Measurements from ENCODE around the gene UGCG.

The UGCG gene

DNA sequence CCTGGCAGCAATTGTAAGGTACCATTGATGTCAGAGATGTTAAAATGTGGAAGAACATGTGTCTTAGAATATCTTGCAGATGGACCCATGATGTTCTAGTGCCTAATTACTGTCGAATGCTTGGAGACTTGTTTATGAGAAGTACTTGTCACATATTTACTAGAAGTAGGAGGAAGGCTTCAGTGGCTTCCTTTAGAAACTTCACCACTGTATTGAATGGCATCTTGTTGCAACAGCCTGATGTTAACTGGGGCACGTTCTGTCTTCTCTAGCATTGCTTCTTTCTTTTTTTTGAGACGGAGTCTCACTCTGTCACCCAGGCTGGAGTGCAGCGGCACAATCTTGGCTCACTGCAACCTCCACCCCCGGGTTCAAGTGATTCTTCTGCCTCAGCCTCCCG is 16.5 kb downstream of the UGCG start:
- TF ChIP-seq ESRRG (CRISPR knock-in tag; IDR thresholded peaks at IDR 0.05) = no peak
- no peak for TF ChIP-seq GLIS3 (CRISPR knock-in tag; IDR thresholded peaks at IDR 0.05)
- TF ChIP-seq CSDC2 (CRISPR knock-in tag; IDR thresholded peaks at IDR 0.05) = no peak
- TF ChIP-seq PPARA (CRISPR knock-in tag; IDR thresholded peaks at IDR 0.05; ENCODE audit: borderline replicate concordance) = no peak
- TF ChIP-seq ZFP3 (CRISPR knock-in tag; IDR thresholded peaks at IDR 0.05) = no peak
- TF ChIP-seq, protein P1, sequence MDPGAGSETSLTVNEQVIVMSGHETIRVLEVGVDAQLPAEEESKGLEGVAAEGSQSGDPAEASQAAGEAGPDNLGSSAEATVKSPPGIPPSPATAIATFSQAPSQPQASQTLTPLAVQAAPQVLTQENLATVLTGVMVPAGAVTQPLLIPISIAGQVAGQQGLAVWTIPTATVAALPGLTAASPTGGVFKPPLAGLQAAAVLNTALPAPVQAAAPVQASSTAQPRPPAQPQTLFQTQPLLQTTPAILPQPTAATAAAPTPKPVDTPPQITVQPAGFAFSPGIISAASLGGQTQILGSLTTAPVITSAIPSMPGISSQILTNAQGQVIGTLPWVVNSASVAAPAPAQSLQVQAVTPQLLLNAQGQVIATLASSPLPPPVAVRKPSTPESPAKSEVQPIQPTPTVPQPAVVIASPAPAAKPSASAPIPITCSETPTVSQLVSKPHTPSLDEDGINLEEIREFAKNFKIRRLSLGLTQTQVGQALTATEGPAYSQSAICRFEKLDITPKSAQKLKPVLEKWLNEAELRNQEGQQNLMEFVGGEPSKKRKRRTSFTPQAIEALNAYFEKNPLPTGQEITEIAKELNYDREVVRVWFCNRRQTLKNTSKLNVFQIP (CRISPR knock-in tag; IDR thresholded peaks at IDR 0.05; ENCODE audit: borderline replicate concordance, low read depth) = no peak
- no peak for TF ChIP-seq ISL1 (CRISPR knock-in tag; IDR thresholded peaks at IDR 0.05)
- TF ChIP-seq, protein P2, sequence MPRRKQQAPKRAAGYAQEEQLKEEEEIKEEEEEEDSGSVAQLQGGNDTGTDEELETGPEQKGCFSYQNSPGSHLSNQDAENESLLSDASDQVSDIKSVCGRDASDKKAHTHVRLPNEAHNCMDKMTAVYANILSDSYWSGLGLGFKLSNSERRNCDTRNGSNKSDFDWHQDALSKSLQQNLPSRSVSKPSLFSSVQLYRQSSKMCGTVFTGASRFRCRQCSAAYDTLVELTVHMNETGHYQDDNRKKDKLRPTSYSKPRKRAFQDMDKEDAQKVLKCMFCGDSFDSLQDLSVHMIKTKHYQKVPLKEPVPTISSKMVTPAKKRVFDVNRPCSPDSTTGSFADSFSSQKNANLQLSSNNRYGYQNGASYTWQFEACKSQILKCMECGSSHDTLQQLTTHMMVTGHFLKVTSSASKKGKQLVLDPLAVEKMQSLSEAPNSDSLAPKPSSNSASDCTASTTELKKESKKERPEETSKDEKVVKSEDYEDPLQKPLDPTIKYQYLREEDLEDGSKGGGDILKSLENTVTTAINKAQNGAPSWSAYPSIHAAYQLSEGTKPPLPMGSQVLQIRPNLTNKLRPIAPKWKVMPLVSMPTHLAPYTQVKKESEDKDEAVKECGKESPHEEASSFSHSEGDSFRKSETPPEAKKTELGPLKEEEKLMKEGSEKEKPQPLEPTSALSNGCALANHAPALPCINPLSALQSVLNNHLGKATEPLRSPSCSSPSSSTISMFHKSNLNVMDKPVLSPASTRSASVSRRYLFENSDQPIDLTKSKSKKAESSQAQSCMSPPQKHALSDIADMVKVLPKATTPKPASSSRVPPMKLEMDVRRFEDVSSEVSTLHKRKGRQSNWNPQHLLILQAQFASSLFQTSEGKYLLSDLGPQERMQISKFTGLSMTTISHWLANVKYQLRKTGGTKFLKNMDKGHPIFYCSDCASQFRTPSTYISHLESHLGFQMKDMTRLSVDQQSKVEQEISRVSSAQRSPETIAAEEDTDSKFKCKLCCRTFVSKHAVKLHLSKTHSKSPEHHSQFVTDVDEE (CRISPR knock-in tag; IDR thresholded peaks at IDR 0.05) = no peak
- TF ChIP-seq, protein P3, sequence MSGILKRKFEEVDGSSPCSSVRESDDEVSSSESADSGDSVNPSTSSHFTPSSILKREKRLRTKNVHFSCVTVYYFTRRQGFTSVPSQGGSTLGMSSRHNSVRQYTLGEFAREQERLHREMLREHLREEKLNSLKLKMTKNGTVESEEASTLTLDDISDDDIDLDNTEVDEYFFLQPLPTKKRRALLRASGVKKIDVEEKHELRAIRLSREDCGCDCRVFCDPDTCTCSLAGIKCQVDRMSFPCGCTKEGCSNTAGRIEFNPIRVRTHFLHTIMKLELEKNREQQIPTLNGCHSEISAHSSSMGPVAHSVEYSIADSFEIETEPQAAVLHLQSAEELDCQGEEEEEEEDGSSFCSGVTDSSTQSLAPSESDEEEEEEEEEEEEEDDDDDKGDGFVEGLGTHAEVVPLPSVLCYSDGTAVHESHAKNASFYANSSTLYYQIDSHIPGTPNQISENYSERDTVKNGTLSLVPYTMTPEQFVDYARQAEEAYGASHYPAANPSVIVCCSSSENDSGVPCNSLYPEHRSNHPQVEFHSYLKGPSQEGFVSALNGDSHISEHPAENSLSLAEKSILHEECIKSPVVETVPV (CRISPR knock-in tag; IDR thresholded peaks at IDR 0.05) = no peak
- TF ChIP-seq OSR1 (CRISPR knock-in tag; IDR thresholded peaks at IDR 0.05) = no peak
- TF ChIP-seq, protein P4, sequence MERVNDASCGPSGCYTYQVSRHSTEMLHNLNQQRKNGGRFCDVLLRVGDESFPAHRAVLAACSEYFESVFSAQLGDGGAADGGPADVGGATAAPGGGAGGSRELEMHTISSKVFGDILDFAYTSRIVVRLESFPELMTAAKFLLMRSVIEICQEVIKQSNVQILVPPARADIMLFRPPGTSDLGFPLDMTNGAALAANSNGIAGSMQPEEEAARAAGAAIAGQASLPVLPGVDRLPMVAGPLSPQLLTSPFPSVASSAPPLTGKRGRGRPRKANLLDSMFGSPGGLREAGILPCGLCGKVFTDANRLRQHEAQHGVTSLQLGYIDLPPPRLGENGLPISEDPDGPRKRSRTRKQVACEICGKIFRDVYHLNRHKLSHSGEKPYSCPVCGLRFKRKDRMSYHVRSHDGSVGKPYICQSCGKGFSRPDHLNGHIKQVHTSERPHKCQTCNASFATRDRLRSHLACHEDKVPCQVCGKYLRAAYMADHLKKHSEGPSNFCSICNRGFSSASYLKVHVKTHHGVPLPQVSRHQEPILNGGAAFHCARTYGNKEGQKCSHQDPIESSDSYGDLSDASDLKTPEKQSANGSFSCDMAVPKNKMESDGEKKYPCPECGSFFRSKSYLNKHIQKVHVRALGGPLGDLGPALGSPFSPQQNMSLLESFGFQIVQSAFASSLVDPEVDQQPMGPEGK (CRISPR knock-in tag; IDR thresholded peaks at IDR 0.05; ENCODE audit: borderline replicate concordance) = no peak
- no peak for TF ChIP-seq RARB (CRISPR knock-in tag; IDR thresholded peaks at IDR 0.05)
- no peak for TF ChIP-seq TCF4 (CRISPR knock-in tag; IDR thresholded peaks at IDR 0.05; ENCODE audit: borderline replicate concordance)
- no peak for TF ChIP-seq ZNF70 (CRISPR knock-in tag; IDR thresholded peaks at IDR 0.05)
- no peak for ATAC-seq

DNA sequence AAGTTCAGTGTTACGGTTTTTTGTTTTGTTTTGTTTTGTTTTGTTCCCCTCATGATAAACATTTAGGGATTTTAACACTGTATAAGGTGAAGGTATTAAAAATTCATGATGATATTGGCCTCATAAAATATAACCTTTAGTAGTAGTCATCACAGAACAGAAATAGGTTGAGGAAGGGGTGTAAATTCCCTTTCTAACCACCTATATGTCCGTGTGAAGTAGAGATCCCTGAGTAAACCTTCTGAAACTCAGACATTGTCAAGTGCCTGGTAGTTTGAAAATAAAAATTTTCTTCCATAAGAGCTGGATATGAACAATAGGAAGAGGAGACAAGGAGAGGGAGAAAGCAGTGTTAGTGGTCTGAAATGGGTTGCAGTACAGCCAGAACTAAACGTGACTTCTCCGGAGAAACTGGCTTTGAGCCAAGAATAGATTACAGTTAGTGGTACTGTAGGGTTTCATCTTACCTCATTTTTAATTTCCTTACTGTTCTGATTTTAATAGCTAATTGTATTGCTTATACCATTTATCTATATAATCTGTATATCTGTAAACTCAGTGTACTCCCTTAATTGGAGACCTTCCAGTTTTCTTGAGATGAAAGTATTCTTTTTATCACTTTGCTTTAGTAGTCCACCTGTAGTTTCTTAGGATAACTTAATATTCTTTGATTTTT is 18.3 kb downstream of the UGCG start:
- peak; percentile 64 for ATAC-seq
- TF ChIP-seq ZNF565 (CRISPR knock-in tag; conservative IDR thresholded peaks at IDR 0.05; ENCODE audit: low read depth) = no peak

DNA sequence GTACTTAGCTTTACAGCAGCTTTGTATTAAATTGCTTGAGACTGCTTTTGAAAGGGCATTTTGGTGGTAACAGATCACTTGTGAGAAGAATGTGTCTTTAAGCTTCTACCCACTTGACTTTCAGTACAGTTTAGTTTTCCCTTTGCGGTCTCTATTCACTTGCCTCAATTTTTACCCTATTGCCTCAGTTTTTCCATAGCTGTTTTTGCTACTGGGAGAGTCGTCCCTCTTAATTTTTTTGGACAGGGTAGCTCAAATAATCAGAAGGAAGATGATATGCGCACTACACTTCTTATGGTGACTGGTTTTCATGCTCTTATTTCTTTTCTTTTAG is 18.8 kb downstream of the UGCG start:
- TF ChIP-seq ESRRG (CRISPR knock-in tag; IDR thresholded peaks at IDR 0.05) (no peak), SNAI2 (CRISPR knock-in tag; IDR thresholded peaks at IDR 0.05) (no peak), BACH2 (CRISPR knock-in tag; IDR thresholded peaks at IDR 0.05; ENCODE audit: borderline replicate concordance) (no peak), GLIS3 (CRISPR knock-in tag; IDR thresholded peaks at IDR 0.05) (no peak), ZNF70 (CRISPR knock-in tag; IDR thresholded peaks at IDR 0.05) (no peak)
- TF ChIP-seq, protein P2 (CRISPR knock-in tag; IDR thresholded peaks at IDR 0.05) = no peak
- TF ChIP-seq, protein P1 (CRISPR knock-in tag; IDR thresholded peaks at IDR 0.05; ENCODE audit: borderline replicate concordance, low read depth) = no peak
- no peak for ATAC-seq
